ENCODE measurements around the gene RNF215. TPM values are rescaled to one million over a fixed set of nuclear protein-coding genes. Genes with fewer than 3 reads are reported as not detected.

Gene RNF215
- total and polyA plus RNA-seq, 2 experiments from 2014 or later = 7.2 to 18.1 TPM

- Histone ChIP-seq H3K27ac (no peak overlapping the region), H3K4me2 (no peak overlapping the region), H3K79me2 (no peaks in the 10 kb centered on the region), H3K9me2 (replicated peaks; ENCODE audit: insufficient read depth) (no peaks in the 10 kb centered on the region), H3K4me3 (no peak overlapping the region), H3K9me3 (ENCODE audit: low read depth) (no peaks in the 10 kb centered on the region), H4K20me1 (ENCODE audit: insufficient read depth, poor library complexity, severe bottlenecking) (no peaks in the 10 kb centered on the region), H3K4me1 (ENCODE audit: insufficient read depth) (no peaks in the 10 kb centered on the region), H3K36me3 (replicated peaks; ENCODE audit: insufficient read depth, low read depth) (no peaks in the 10 kb centered on the region), H2AFZ (no peak overlapping the region), H3K27me3 (no peaks in the 10 kb centered on the region)
- no peak for DNase-seq (ENCODE audit: low spot score)
- WGBS (ENCODE audit: low lambda C conversion rate, missing lambda C conversion rate) = 83% methylated on average over 7 of the region's 7 CpGs
- TF ChIP-seq CTCF (IDR thresholded peaks at IDR 0.05; ENCODE audit: poor library complexity) = no peak
- no peak for TF ChIP-seq EZH2phosphoT487 (IDR thresholded peaks at IDR 0.05; ENCODE audit: low read depth, severe bottlenecking, unreplicated experiment)
- no peak for TF ChIP-seq EZH2 (IDR thresholded peaks at IDR 0.05; ENCODE audit: borderline replicate concordance)
Measured at GRCh38 chr22:30362651-30363281, 24.4 kb downstream of the RNF215 start.

DNA sequence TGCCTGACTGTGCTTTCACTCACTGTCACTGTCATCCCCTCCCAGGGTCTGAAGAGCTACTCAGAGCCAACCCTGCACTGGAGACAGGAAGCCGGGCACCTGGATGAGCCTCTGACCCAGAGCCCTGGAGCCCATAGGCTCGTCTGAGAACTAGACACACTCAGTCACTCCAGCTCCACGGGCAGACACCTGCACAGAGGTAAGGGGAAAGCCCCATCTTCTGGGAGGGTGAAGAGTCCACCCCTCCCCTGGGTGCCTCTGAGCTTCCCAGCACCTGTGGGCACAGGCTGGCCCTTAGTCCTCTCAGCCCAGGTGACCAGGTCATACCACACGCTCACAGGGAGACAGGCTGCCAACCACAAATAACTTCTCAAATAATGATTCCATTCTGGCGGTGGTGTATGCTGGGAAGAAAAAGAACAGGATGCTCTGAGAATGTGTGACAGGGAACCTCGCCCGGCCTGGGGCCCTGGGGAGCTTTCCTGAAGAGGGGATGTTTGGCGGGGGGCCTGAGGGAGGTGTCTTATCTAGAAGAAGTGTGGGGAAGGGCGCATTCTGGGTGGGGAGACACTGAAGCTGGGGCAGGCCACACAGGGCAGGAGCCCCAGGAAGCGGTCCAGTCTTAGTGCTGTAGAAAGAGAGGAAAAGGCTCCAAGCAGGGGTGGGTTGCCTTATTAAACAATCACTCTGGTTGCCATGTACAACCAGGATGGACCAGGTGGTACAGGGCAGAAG, 25.1 kb downstream of the RNF215 start:
- no peaks in the 10 kb centered on the region for H3K36me3 ChIP-seq (replicated peaks; ENCODE audit: insufficient read depth, low read depth)
- H3K4me2 ChIP-seq = no peak overlapping the region
- TF ChIP-seq EZH2 (IDR thresholded peaks at IDR 0.05; ENCODE audit: borderline replicate concordance) (no peak), CTCF (IDR thresholded peaks at IDR 0.05; ENCODE audit: poor library complexity) (no peak), EZH2phosphoT487 (IDR thresholded peaks at IDR 0.05; ENCODE audit: low read depth, severe bottlenecking, unreplicated experiment) (no peak)
- no peaks in the 10 kb centered on the region for H3K9me3 ChIP-seq (ENCODE audit: low read depth)
- 92% methylated on average over 9 of the region's 10 CpGs for WGBS (ENCODE audit: low lambda C conversion rate, missing lambda C conversion rate)
- no peaks in the 10 kb centered on the region for H3K27me3 ChIP-seq
- no peak for DNase-seq (ENCODE audit: low spot score)
- H3K79me2 ChIP-seq = no peaks in the 10 kb centered on the region
- no peaks in the 10 kb centered on the region for H3K4me1 ChIP-seq (ENCODE audit: insufficient read depth)
- no peak overlapping the region for H3K27ac ChIP-seq
- no peaks in the 10 kb centered on the region for H3K9me2 ChIP-seq (replicated peaks; ENCODE audit: insufficient read depth)
- no peak overlapping the region for H3K4me3 ChIP-seq
- H4K20me1 ChIP-seq (ENCODE audit: insufficient read depth, poor library complexity, severe bottlenecking) = no peaks in the 10 kb centered on the region
- no peak overlapping the region for H2AFZ ChIP-seq

DNA sequence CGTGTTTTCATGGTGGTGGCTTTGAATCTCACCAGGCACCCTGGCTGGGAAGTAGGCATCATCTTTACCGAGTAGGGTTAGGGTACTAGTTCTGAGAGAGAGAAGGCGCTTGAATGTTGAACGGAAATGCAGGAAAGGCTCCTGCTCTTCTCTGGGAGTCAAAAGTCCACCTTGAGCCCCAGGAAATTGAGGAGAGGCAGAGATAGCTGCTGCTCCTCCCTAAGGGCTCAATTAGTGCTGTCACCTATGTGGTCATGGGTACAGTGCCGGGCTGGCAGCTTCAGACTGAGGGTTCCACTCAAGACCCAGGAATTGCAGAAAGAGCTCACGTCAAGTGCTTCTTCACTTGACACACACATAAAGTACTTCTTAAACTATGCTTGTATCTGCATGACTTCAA, 28.7 kb downstream of the RNF215 start:
- Histone ChIP-seq H3K4me2 (no peak overlapping the region), H3K79me2 (peaks cover 28% of the 10 kb centered on the region), H4K20me1 (ENCODE audit: insufficient read depth, poor library complexity, severe bottlenecking) (peaks cover 28% of the 10 kb centered on the region), H3K9me3 (ENCODE audit: low read depth) (no peaks in the 10 kb centered on the region), H2AFZ (no peak overlapping the region), H3K4me1 (ENCODE audit: insufficient read depth) (peaks cover 19% of the 10 kb centered on the region), H3K4me3 (no peak overlapping the region), H3K36me3 (replicated peaks; ENCODE audit: insufficient read depth, low read depth) (no peaks in the 10 kb centered on the region), H3K9me2 (replicated peaks; ENCODE audit: insufficient read depth) (no peaks in the 10 kb centered on the region), H3K27me3 (no peaks in the 10 kb centered on the region), H3K27ac (no peak overlapping the region)
- 89% methylated on average over 6 of the region's 6 CpGs for WGBS (ENCODE audit: low lambda C conversion rate, missing lambda C conversion rate)
- DNase-seq (ENCODE audit: low spot score) = no peak
- no peak for TF ChIP-seq CTCF (IDR thresholded peaks at IDR 0.05; ENCODE audit: poor library complexity)
- no peak for TF ChIP-seq EZH2 (IDR thresholded peaks at IDR 0.05; ENCODE audit: borderline replicate concordance)
- TF ChIP-seq EZH2phosphoT487 (IDR thresholded peaks at IDR 0.05; ENCODE audit: low read depth, severe bottlenecking, unreplicated experiment) = no peak

Measured in hepatocyte (in vitro differentiated cells).